Esophagus muscularis mucosa (tissue), 3 donors: Measurements from ENCODE around the gene PPL.

ENCODE experiments used
- POLR2A ChIP-seq: fragments of 450-650 bp; IDR thresholded peaks from one replicate; pipeline ENCODE4 v1.6.1; 2017; ENCODE audit warnings: antibody characterized with exemption, moderate library complexity, mild to moderate bottlenecking, low read depth
- POLR2AphosphoS5 ChIP-seq, 2 donors: sonication (generic); formaldehyde crosslinking; IDR thresholded peaks; one replicate each; pipeline ENCODE4 v1.6.1; 2017; ENCODE audit warnings: antibody characterized with exemption in 2 of 2
- TF ChIP-seq, protein P1 (sequence below), 3 experiments: fragments of 200-600 bp in 2 of 3; fragments of 450-650 bp in 1 of 3; sonication (generic) in 2 of 3; IDR thresholded peaks; one replicate each; pipeline ENCODE4 v1.5.1; 2017 to 2019; ENCODE audit warnings: antibody characterized with exemption in 3 of 3, mild to moderate bottlenecking in 2 of 3, moderate library complexity in 1 of 3

DNA sequence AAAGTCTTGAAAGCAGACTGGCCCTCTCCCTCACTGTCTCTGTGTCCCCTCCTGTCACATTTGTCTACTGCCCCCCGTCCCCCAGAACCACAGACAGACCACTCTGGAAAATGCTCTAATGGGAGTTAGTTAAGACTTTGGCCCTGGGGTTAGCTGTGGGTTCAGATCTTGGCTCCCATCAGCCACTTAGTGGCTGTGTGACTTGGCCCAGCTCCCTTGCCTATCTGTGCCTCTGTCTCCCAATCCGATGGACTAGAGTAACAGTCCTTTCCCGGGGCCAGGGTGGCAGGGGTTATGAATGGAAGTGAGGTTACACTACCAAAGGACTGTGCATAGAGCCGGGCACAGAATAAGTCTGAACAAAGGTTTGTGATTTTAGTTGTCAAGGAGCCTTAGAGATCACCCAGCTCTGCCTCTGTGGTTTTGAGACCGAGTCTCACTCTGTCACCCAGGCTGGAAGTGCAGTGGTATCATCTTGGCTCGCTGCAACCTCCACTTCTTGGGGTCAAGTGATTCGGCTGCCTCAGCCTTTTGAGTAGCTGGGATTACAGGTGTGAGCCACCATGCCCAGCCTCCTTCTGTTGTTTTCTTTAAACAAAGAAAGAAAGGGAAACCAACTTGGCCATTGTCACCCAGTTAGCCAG is 23.7 kb downstream of the PPL start:
- TF ChIP-seq, protein P1, sequence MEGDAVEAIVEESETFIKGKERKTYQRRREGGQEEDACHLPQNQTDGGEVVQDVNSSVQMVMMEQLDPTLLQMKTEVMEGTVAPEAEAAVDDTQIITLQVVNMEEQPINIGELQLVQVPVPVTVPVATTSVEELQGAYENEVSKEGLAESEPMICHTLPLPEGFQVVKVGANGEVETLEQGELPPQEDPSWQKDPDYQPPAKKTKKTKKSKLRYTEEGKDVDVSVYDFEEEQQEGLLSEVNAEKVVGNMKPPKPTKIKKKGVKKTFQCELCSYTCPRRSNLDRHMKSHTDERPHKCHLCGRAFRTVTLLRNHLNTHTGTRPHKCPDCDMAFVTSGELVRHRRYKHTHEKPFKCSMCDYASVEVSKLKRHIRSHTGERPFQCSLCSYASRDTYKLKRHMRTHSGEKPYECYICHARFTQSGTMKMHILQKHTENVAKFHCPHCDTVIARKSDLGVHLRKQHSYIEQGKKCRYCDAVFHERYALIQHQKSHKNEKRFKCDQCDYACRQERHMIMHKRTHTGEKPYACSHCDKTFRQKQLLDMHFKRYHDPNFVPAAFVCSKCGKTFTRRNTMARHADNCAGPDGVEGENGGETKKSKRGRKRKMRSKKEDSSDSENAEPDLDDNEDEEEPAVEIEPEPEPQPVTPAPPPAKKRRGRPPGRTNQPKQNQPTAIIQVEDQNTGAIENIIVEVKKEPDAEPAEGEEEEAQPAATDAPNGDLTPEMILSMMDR (IDR thresholded peaks at IDR 0.05), result no peak
- TF ChIP-seq POLR2A, result no peak
- no peak for TF ChIP-seq POLR2AphosphoS5 (IDR thresholded peaks at IDR 0.05)
